Measurements from ENCODE around the gene UNC5C.

UNC5C gene

DNA sequence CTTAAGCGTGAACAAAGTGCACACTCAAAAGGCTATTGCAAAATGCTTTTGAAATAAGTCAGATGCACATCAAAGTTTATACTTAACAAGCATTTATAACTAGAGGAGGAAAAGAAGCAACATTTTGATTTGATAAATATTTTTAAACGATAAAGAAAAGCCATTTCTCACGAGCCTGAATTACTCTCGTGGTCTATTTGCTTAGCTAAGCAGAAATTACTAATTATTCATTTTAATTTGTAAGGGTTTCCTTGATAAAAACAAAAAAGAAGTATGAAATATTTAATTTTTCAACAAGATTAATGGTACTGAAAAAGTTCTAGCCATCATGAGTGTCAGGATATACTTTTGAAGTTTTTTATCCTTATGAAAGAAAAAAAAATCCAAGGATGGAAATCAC lies 78.2 kb downstream of the UNC5C start:
- no peak overlapping the region for H3K4me3 ChIP-seq (ENCODE audit: low read depth, low read length)

DNA sequence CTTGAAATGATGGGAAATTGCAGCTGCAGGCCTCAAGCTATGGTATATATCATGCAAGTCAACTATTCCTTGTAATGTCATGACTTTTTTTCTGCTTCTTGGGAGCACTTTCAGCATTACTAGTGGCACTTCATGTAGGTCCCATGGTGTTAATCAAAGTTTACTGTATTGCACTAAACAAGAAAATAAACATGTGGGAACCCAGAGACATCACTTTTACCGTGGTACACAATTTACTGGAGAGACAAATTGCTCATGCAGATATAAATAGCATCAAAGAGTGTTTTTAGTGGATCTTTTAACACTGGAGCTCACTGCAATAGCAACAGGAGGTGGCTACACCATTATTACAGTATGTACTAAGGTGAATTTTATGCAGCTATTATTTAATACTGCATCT lies 79.2 kb downstream of the UNC5C start:
- no peak overlapping the region for H3K4me3 ChIP-seq (ENCODE audit: low read depth, low read length)

- no peak overlapping the region for H3K4me3 ChIP-seq (ENCODE audit: low read depth, low read length)
Observed at GRCh38 chr4:95466791-95467190, 82.0 kb downstream of the UNC5C start.

GRCh38 chr4:95465010-95465409 lies 83.8 kb downstream of the UNC5C start:
- no peak overlapping the region for H3K4me3 ChIP-seq (ENCODE audit: low read depth, low read length)

DNA sequence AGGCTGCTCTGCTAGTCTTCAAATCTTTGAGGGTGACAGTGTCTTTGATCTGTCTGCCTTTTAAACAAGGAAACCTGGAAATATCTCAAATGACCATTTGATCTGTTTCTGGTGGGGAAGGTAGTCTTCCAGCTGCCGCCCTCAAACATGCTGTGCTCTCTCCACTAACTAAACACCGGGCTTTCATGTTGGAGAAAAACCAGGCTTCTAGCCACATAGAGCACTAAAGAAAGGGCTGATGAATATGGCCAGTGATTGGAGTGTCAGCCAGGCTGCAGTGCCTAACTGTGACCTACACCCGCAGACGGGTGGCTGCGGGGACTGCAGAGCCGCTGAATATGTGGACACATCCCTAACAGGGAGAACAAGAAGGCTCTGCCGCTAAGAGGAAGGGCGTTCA lies 85.9 kb downstream of the UNC5C start:
- H3K4me3 ChIP-seq (ENCODE audit: low read depth, low read length), result no peak overlapping the region

DNA sequence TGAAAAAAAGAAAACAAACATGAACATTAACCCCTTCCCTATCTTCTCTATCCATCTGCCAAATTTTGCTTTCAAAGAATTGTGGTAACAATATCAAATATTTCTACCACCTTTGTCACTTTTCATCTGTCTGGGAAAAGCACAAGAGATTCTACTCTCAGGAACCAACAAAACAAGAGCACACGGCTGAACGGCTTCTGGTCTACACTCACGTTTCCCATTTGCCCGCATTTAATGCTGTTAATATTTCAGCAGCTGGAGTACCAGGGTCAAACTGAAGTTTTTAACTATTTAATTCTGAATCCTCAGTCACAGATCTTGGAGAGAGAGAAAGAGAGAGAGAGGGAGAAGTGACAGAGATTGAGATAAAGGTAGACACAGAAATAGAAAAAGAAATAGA lies 91.4 kb downstream of the UNC5C start:
- no peak overlapping the region for H3K4me3 ChIP-seq (ENCODE audit: low read depth, low read length)

DNA sequence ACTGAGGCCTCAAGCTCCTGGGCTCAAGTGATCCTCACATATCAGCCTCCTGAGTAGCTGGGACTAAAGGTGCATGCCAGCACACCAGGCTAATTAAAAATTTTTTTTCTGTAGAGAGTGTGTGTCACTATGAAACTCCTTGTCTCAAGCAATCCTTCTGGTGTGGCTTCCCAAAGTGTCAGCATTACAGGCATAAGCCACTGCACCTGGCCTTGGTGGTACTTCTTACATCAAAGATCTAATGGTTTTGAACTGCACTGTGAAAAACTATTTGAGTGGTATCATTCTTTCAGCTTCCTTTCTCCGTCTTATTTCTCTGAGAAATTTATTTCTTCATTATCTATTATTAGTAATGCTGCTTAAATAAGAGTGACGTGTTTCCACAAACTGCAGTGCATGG lies 98.5 kb downstream of the UNC5C start:
- no peak overlapping the region for H3K4me3 ChIP-seq (ENCODE audit: low read depth, low read length)

GRCh38 chr4:95446173-95446572 lies 102.6 kb downstream of the UNC5C start:
- no peak overlapping the region for H3K4me3 ChIP-seq (ENCODE audit: low read depth, low read length)

DNA sequence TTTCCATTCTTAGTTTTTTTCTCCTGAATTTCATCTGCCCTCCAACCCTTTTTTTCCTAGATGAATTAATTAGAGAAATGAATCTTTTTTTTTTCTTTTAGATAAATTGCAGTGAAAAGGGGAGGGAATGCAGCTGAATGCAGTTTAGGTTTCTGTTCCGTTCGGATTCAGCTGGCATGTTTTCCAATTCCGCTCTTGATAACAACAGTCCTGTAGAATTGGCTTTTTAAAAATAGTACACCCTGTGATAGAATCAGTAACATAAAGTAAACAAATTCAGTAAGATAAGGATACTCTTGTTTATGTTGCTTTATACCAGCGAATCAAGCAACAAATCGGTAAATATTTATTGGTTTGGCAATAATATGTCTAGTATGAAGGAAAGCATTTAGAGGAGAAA lies 103.5 kb downstream of the UNC5C start:
- no peak overlapping the region for H3K4me3 ChIP-seq (ENCODE audit: low read depth, low read length)

DNA sequence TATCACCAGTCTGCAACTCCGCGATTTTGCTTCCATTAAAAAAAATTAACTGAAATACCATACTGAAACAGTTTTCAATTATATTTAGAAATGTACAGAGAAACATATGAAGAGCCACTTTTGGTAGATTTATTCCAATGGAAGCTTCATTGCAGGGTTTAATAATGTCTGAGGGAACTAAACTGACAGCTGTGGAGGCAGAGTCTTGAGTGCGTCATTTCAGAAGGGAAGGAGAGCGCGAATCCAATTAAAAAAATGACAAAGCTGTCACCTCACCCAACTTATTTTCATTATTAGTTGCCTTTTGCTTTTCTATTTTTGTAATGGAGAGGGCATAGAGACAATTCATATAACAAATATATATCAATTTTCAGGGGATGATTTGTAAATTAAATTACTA lies 104.0 kb downstream of the UNC5C start:
- no peak overlapping the region for H3K4me3 ChIP-seq (ENCODE audit: low read depth, low read length)

GRCh38 chr4:95439896-95440295 lies 108.9 kb downstream of the UNC5C start:
- H3K4me3 ChIP-seq (ENCODE audit: low read depth, low read length), result no peak overlapping the region

- H3K4me3 ChIP-seq (ENCODE audit: low read depth, low read length), result no peak overlapping the region
Observed at GRCh38 chr4:95439071-95439470, 109.7 kb downstream of the UNC5C start.

DNA sequence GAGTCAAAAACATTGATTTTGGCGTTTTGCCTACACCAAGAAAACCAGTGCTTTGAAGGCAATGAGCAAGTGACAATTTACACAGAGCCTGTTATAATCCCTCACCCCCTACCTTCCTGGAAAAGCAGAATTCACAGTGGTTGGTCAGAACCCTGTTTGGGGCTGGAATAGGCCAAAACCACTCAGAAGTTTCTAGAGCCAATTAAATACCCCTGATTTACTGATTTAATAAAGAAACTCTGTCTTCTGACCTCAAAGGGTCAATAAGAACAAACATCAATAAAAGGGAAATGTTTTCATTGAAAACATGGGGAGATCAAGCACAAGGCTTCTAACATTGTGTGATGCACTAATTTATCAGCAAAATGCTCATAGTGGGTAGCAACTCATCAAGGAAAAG lies 116.3 kb downstream of the UNC5C start:
- H3K4me3 ChIP-seq (ENCODE audit: low read depth, low read length), result no peak overlapping the region

- H3K4me3 ChIP-seq (ENCODE audit: low read depth, low read length), result no peak overlapping the region
Observed at GRCh38 chr4:95431678-95432077, 117.1 kb downstream of the UNC5C start.

DNA sequence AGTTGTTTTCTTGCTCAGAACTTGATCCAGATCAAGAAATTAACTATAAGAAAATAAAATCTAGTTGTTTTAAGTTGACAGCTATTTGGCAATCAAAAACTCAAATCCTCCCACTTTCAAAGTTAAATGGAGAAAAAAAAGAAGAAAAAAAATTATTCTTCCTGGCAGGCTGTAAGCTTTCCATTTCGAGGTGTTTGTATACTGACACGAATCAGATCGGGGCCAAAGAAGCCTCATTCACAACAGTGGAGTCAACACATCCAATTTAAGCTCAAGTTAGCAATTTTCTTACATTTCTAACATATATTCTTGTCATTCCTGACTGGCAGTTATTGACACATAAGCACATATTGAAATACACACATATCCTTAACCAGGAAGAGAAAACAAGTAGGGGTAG lies 119.4 kb downstream of the UNC5C start:
- no peak overlapping the region for H3K4me3 ChIP-seq (ENCODE audit: low read depth, low read length)

DNA sequence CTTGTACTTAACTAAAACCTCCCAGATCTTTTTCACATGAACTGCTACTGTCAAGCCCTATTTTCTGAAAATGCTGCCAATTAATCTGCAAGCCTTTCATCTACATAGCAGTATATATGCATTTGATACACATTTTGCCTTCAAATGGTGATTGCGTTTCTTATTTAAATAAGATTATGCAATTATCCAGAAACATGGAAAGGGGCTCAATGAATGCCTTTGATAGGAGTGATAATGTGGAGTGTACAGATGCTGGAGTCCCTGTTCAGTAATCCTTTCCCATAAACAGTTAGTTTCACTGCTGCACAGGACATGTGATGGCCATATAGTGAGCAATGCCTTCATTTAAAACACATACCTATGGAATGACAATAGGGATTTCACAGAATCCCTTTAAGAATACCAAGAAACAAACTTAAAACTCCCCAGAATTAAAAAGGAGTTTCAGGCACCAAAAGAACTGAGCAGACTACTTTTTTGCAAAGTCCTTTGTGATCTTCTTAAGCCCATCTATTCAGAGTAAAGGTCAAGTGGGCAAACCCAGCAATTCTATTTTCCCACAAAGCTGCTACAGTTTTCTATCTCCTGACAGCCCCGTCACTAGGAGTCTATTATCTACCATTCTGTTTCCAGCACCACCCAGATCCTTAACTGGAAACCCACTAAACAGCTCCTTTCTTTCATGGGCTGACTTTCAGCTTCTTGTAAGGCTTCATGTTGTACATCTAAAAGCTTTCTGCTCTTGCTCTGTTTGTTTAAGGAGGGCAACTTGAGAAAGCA lies 120.3 kb downstream of the UNC5C start:
- no peak overlapping the region for H3K4me3 ChIP-seq (ENCODE audit: low read depth, low read length)

DNA sequence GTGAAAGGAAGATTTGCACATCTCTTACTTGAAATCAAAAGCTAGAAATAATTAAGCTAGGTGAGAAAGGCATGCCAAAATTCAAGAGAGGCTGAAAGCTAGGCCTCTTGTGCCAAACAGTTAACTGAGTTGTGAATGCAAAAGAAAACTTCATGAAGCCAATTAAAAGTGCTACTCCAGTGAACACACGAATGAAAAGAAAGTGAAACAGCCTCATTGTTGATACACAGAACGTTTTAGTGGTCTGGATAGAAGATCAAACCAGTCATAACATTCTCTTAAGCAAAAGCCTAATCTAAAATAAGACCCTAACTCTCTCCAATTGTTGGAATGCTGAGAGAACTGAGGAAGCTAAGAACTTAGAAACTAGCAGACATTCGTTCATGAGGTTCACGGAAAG lies 122.3 kb downstream of the UNC5C start:
- no peak overlapping the region for H3K4me3 ChIP-seq (ENCODE audit: low read depth, low read length)

GRCh38 chr4:95422436-95422835 lies 126.3 kb downstream of the UNC5C start:
- no peak overlapping the region for H3K4me3 ChIP-seq (ENCODE audit: low read depth, low read length)

DNA sequence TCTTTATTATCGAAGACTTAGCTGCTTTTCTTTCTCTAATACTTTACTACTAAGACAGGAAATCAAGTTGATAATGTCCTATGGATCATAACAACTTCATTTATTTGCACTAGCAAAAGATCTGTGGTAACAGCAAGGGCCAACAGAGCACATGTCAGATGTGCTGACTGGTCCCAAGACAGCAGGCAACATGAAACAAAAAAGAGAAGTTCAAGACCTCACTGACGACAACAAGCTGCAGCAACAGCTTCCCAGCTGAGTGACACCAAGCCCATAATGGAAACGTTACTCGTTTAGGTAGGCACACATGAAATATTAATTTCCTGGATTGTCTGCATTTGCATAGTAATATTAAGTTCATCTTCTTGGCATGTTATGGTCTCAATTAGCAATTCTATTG lies 126.9 kb downstream of the UNC5C start:
- no peak overlapping the region for H3K4me3 ChIP-seq (ENCODE audit: low read depth, low read length)

DNA sequence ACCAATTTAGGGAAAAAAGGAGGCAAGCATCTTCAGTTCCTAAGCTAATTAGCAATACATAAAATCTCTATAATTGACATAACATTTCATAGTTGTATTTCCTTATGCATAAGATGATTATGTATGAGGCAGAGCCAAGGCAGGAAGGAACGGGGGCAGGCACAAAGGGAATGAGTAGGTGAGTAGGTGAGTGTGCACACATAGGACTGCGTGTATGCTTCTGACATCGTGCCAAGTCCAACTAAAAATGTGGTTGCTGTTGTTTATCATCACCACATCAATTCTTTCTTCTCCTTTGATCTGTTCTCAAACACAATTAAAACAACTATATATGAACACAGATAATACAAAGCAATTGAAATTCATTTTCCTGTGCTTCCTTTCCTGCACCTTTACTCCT lies 131.2 kb downstream of the UNC5C start:
- H3K4me3 ChIP-seq (ENCODE audit: low read depth, low read length), result no peak overlapping the region

GRCh38 chr4:95415346-95415771 lies 133.4 kb downstream of the UNC5C start:
- H3K4me3 ChIP-seq (ENCODE audit: low read depth, low read length), result no peak overlapping the region

DNA sequence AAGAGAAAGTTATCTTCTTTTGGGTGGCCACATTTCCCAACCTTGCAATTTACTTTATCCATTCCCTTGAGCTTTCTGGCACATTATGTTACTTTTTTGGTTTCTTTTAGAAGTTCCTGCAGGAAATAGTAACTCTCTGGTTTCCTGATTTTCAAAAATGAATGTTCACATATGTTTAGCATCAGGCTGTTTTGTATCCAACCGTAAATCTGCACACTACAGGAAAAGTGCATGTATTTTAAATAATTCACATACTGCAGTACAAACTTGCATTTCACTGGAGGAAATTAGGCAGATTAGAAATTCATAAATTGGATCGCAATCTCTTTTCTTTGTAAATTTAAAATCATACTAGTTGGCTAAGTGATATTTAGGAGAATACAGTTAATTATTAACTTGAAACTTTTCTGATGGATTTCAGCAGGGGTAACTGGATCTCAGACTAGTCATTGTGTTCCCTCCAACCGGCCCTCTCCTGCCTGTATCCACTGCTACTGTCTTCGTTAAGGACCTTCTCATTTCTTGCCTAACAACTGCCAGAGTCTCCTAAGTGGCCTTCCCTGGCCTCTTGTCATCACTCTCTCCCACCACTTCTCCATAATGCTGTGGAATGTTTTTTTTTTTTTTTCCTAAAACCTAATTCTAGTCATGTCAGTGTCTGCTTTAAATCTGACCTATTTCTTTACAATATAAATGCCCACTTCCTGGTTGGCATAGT lies 137.2 kb downstream of the UNC5C start:
- H3K4me3 ChIP-seq (ENCODE audit: low read depth, low read length), result no peak overlapping the region
